ENCODE measurements around the gene RGS8.

RGS8 gene

GRCh38 chr1:182670032-182670749 is 14.2 kb downstream of the RGS8 start:
- no peak for DNase-seq

GRCh38 chr1:182669266-182669665 is 15.1 kb downstream of the RGS8 start:
- no peak for DNase-seq

- DNase-seq: no peak
Observed at GRCh38 chr1:182668521-182669054, 15.8 kb downstream of the RGS8 start.

- DNase-seq: no peak
Observed at GRCh38 chr1:182667848-182668505, 16.4 kb downstream of the RGS8 start.

GRCh38 chr1:182666706-182667105 is 17.7 kb downstream of the RGS8 start:
- no peak for DNase-seq

- no peak for DNase-seq
Observed at GRCh38 chr1:182664296-182664695, 20.1 kb downstream of the RGS8 start.

GRCh38 chr1:182662956-182663355 is 21.4 kb downstream of the RGS8 start:
- DNase-seq: no peak

- DNase-seq: no peak
Observed at GRCh38 chr1:182662121-182662890, 22.1 kb downstream of the RGS8 start.

GRCh38 chr1:182658055-182658454 is 26.3 kb downstream of the RGS8 start:
- peak; percentile 45 for DNase-seq

- peak; percentile 89 for DNase-seq
Observed at GRCh38 chr1:182656842-182657397, 27.5 kb downstream of the RGS8 start.

- no peak for DNase-seq
Observed at GRCh38 chr1:182653986-182654385, 30.4 kb downstream of the RGS8 start.

GRCh38 chr1:182652933-182653332 is 31.5 kb downstream of the RGS8 start:
- no peak for DNase-seq

GRCh38 chr1:182651339-182651724 is 33.1 kb downstream of the RGS8 start:
- no peak for DNase-seq

- no peak for DNase-seq
Observed at GRCh38 chr1:182650678-182651338, 33.6 kb downstream of the RGS8 start.

GRCh38 chr1:182649041-182649440 is 35.3 kb downstream of the RGS8 start:
- DNase-seq: no peak

GRCh38 chr1:182646739-182647138 is 37.6 kb downstream of the RGS8 start:
- no peak for DNase-seq

GRCh38 chr1:182644886-182645285 is 39.5 kb downstream of the RGS8 start:
- no peak for DNase-seq

GRCh38 chr1:182643699-182644098 is 40.7 kb downstream of the RGS8 start:
- no peak for DNase-seq

- DNase-seq: no peak
Observed at GRCh38 chr1:182642461-182642860, 41.9 kb downstream of the RGS8 start.

GRCh38 chr1:182641561-182641960 is 42.8 kb downstream of the RGS8 start:
- peak; percentile 17 for DNase-seq

GRCh38 chr1:182639330-182639729 is 45.1 kb downstream of the RGS8 start:
- DNase-seq: no peak

GRCh38 chr1:182637769-182638168 is 46.6 kb downstream of the RGS8 start:
- no peak for DNase-seq

- no peak for DNase-seq
Observed at GRCh38 chr1:182635871-182636270, 48.5 kb downstream of the RGS8 start.

All from NCI-H1092 (cell line).